Gastroesophageal sphincter (tissue), 3 donors: ENCODE measurements around the gene TMEM30A.

Experiments
- EP300 ChIP-seq: sonication (generic); formaldehyde crosslinking; IDR thresholded peaks from one replicate; pipeline ENCODE4 v1.6.1; 2017; ENCODE audit warnings: antibody characterized with exemption, mild to moderate bottlenecking
- POLR2AphosphoS5 ChIP-seq: sonication (generic); formaldehyde crosslinking; IDR thresholded peaks from one replicate; pipeline ENCODE4 v1.6.1; 2017; ENCODE audit warnings: antibody characterized with exemption
- TF ChIP-seq, protein P1 (sequence below), 4 experiments: fragments of 200-600 bp in 2 of 4; fragments of 450-650 bp in 2 of 4; sonication (generic) in 1 of 4; IDR thresholded peaks; one replicate each; pipeline ENCODE4 v1.5.1; 2017 to 2019; ENCODE audit warnings: antibody characterized with exemption in 4 of 4, mild to moderate bottlenecking in 2 of 4, moderate library complexity in 2 of 4

DNA sequence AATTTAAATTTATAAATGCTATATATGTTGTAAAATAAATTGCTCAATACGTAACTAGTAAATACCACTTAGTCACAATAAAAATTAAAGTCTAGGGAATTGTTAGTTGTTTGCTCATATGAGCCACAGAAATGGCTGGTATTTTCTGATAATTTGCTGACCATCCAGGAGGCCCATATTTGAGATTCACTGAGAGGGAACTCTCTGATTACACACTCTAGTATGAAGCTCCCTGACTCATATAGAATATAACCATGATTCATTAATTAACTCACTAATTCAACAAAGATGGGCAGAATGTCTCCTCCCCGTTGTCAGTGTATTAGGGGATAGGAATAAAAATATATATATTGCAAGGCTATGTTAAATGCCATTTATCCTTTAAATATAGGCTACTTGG is 46.6 kb upstream of the TMEM30A start:
- TF ChIP-seq, protein P1, sequence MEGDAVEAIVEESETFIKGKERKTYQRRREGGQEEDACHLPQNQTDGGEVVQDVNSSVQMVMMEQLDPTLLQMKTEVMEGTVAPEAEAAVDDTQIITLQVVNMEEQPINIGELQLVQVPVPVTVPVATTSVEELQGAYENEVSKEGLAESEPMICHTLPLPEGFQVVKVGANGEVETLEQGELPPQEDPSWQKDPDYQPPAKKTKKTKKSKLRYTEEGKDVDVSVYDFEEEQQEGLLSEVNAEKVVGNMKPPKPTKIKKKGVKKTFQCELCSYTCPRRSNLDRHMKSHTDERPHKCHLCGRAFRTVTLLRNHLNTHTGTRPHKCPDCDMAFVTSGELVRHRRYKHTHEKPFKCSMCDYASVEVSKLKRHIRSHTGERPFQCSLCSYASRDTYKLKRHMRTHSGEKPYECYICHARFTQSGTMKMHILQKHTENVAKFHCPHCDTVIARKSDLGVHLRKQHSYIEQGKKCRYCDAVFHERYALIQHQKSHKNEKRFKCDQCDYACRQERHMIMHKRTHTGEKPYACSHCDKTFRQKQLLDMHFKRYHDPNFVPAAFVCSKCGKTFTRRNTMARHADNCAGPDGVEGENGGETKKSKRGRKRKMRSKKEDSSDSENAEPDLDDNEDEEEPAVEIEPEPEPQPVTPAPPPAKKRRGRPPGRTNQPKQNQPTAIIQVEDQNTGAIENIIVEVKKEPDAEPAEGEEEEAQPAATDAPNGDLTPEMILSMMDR (IDR thresholded peaks at IDR 0.05), result no peak
- TF ChIP-seq POLR2AphosphoS5 (no peak), EP300 (no peak)
